ENCODE data around the gene TNFRSF12A.
"Not testable (repeated sequence)": the region's sequence is repeated elsewhere in the genome, so short reads cannot be mapped to it uniquely, and the experiment has no call there.

The TNFRSF12A gene

GRCh38 chr16:3049921-3050481 lies 29.8 kb downstream of the TNFRSF12A start:
- no peak for DNase-seq

- DNase-seq = no peak
Measured at GRCh38 chr16:3050487-3050886, 30.3 kb downstream of the TNFRSF12A start.

- DNase-seq = no peak
Measured at GRCh38 chr16:3051009-3051408, 30.8 kb downstream of the TNFRSF12A start.

GRCh38 chr16:3051494-3051893 lies 31.3 kb downstream of the TNFRSF12A start:
- DNase-seq = no peak

- not testable (repeated sequence) for DNase-seq
Measured at GRCh38 chr16:3052571-3053329, 32.6 kb downstream of the TNFRSF12A start.

- DNase-seq = not testable (repeated sequence)
Measured at GRCh38 chr16:3053330-3053710, 33.2 kb downstream of the TNFRSF12A start.

- no peak for DNase-seq
Measured at GRCh38 chr16:3054965-3055733, 35.0 kb downstream of the TNFRSF12A start.

- DNase-seq = not testable (repeated sequence)
Measured at GRCh38 chr16:3055734-3056115, 35.6 kb downstream of the TNFRSF12A start.

GRCh38 chr16:3056336-3057180 lies 36.4 kb downstream of the TNFRSF12A start:
- DNase-seq = no peak

- DNase-seq = no peak
Measured at GRCh38 chr16:3057181-3058138, 37.3 kb downstream of the TNFRSF12A start.

GRCh38 chr16:3058139-3059030 lies 38.2 kb downstream of the TNFRSF12A start:
- no peak for DNase-seq

- DNase-seq = peak; percentile 91
Measured at GRCh38 chr16:3059041-3059722, 39.0 kb downstream of the TNFRSF12A start.

GRCh38 chr16:3059723-3060242 lies 39.6 kb downstream of the TNFRSF12A start:
- DNase-seq = no peak

GRCh38 chr16:3060339-3061127 lies 40.4 kb downstream of the TNFRSF12A start:
- DNase-seq = no peak

GRCh38 chr16:3062553-3062952 lies 42.4 kb downstream of the TNFRSF12A start:
- DNase-seq = no peak

GRCh38 chr16:3063625-3064386 lies 43.6 kb downstream of the TNFRSF12A start:
- no peak for DNase-seq

- DNase-seq = no peak
Measured at GRCh38 chr16:3065069-3065741, 45.0 kb downstream of the TNFRSF12A start, which contains the start of gene IL32. TSS of gene IL32 (plus strand) at chr16:3065640. CDS start at chr16:3065812, 172 bp downstream.

Data from right kidney (tissue), 1 donor.